Ishikawa (cell line): ENCODE measurements around the gene ATP2C2.

Source experiments
- CEBPB ChIP-seq: IDR thresholded peaks from 2 replicates; pipeline ENCODE4 v1.6.1; 2012
- CREB1 ChIP-seq: IDR thresholded peaks from 2 replicates; pipeline ENCODE4 v1.6.1; 2012; ENCODE audit warnings: low read depth
- EGR1 ChIP-seq: IDR thresholded peaks from 2 replicates; pipeline ENCODE4 v1.6.1; 2012
- EP300 ChIP-seq: IDR thresholded peaks from 2 replicates; pipeline ENCODE4 v1.6.1; 2012; ENCODE audit warnings: borderline replicate concordance
- FOXM1 ChIP-seq: IDR thresholded peaks from 2 replicates; pipeline ENCODE4 v1.6.1; 2012; ENCODE audit warnings: low read depth, borderline replicate concordance
- MAX ChIP-seq: IDR thresholded peaks from 2 replicates; pipeline ENCODE4 v1.6.1; 2012
- NFIC ChIP-seq: IDR thresholded peaks from 2 replicates; pipeline ENCODE4 v1.6.1; 2012
- RAD21 ChIP-seq: IDR thresholded peaks from 2 replicates; pipeline ENCODE4 v1.6.1; 2012; ENCODE audit warnings: low read depth
- REST ChIP-seq: IDR thresholded peaks from 2 replicates; pipeline ENCODE4 v1.6.1; 2012; ENCODE audit warnings: low read depth, mild to moderate bottlenecking
- TAF1 ChIP-seq: IDR thresholded peaks from 2 replicates; pipeline ENCODE4 v1.6.1; 2012; ENCODE audit warnings: low read depth, mild to moderate bottlenecking
- TCF12 ChIP-seq: IDR thresholded peaks from 2 replicates; pipeline ENCODE4 v1.6.1; 2012; ENCODE audit warnings: low read depth
- TEAD4 ChIP-seq: IDR thresholded peaks from 2 replicates; pipeline ENCODE4 v1.6.1; 2012
- USF1 ChIP-seq: IDR thresholded peaks from 2 replicates; pipeline ENCODE4 v1.6.1; 2012
- YY1 ChIP-seq: IDR thresholded peaks from 2 replicates; pipeline ENCODE4 v1.6.1; 2012; ENCODE audit warnings: low read depth
- ZBTB7A ChIP-seq: IDR thresholded peaks from 2 replicates; pipeline ENCODE4 v1.6.1; 2012; ENCODE audit warnings: low read depth

ATP2C2 gene

GRCh38 chr16:84485255-84486010 lies 117.1 kb downstream of the ATP2C2 start:
- TF ChIP-seq YY1: no peak
- TF ChIP-seq CEBPB: no peak
- no peak for TF ChIP-seq NFIC
- TF ChIP-seq EP300: no peak
- no peak for TF ChIP-seq USF1
- no peak for TF ChIP-seq REST
- TF ChIP-seq CREB1: no peak
- TF ChIP-seq FOXM1: no peak
- TF ChIP-seq RAD21: no peak
- no peak for TF ChIP-seq TEAD4
- TF ChIP-seq ZBTB7A: no peak
- TF ChIP-seq MAX: no peak
- no peak for TF ChIP-seq EGR1
- TF ChIP-seq TCF12: no peak
- TF ChIP-seq TAF1: no peak

- TF ChIP-seq CREB1: no peak
- TF ChIP-seq TEAD4: no peak
- no peak for TF ChIP-seq EGR1
- no peak for TF ChIP-seq YY1
- no peak for TF ChIP-seq MAX
- TF ChIP-seq NFIC: no peak
- no peak for TF ChIP-seq RAD21
- no peak for TF ChIP-seq FOXM1
- TF ChIP-seq EP300: no peak
- TF ChIP-seq ZBTB7A: no peak
- no peak for TF ChIP-seq TAF1
- TF ChIP-seq CEBPB: no peak
- TF ChIP-seq REST: no peak
- TF ChIP-seq USF1: no peak
- TF ChIP-seq TCF12: no peak
Observed at GRCh38 chr16:84486126-84486525, 117.8 kb downstream of the ATP2C2 start.

- TF ChIP-seq CEBPB (no peak), ZBTB7A (no peak), YY1 (no peak), NFIC (no peak), EGR1 (no peak)
Observed at GRCh38 chr16:84486551-84487235, 118.4 kb downstream of the ATP2C2 start.

- TF ChIP-seq ZBTB7A (no peak), CREB1 (no peak), FOXM1 (no peak), MAX (no peak), USF1 (no peak), TCF12 (no peak), REST (no peak), EP300 (no peak), EGR1 (no peak), YY1 (no peak), TEAD4 (no peak), CEBPB (no peak), NFIC (no peak), TAF1 (no peak), RAD21 (no peak)
Observed at GRCh38 chr16:84487358-84487757, 119.0 kb downstream of the ATP2C2 start.
